ENCODE measurements around the gene NRL.

The NRL gene

GRCh38 chr14:24071144-24071697 lies 43.5 kb downstream of the NRL start, which contains the start of gene CPNE6:
TSS of gene CPNE6 (plus strand) at chr14:24071562. CDS start at chr14:24072937, 1,375 bp downstream.
- no peak within 1 kb of the TSS for H3K27ac Mint-ChIP-seq
- H3K4me1 Mint-ChIP-seq: peaks cover 13% of the 10 kb centered on the region
- no peak for DNase-seq (ENCODE audit: low spot score in 2 of 2)

GRCh38 chr14:24070285-24071143 lies 44.2 kb downstream of the NRL start:
- H3K27ac Mint-ChIP-seq: no peak overlapping the region
- H3K36me3 Mint-ChIP-seq: peaks cover 2% of the 10 kb centered on the region
- no peak for DNase-seq (ENCODE audit: low spot score in 2 of 2)
- no peaks in the 10 kb centered on the region for H3K9me3 Mint-ChIP-seq
- no peak for ATAC-seq (ENCODE audit: low read depth)
- peaks cover 7% of the 10 kb centered on the region for H3K4me1 Mint-ChIP-seq
- H3K4me3 Mint-ChIP-seq: no peak overlapping the region
- H3K27me3 Mint-ChIP-seq: peaks cover 4% of the 10 kb centered on the region

More at GRCh38 chr14:24071144-24071697, 43.5 kb downstream of the NRL start, which contains the start of gene CPNE6:
- H3K36me3 Mint-ChIP-seq: peaks cover 2% of the 10 kb centered on the region
- ATAC-seq (ENCODE audit: low read depth): no peak
- H3K9me3 Mint-ChIP-seq: no peaks in the 10 kb centered on the region
- H3K4me3 Mint-ChIP-seq: no peak within 1 kb of the TSS
- peaks cover 4% of the 10 kb centered on the region for H3K27me3 Mint-ChIP-seq

GRCh38 chr14:24069411-24069735 lies 45.4 kb downstream of the NRL start:
- Mint-ChIP-seq H3K9me3 (no peaks in the 10 kb centered on the region), H3K27ac (no peak overlapping the region), H3K27me3 (peaks cover 4% of the 10 kb centered on the region), H3K4me1 (peaks cover 2% of the 10 kb centered on the region), H3K4me3 (no peak overlapping the region), H3K36me3 (peaks cover 2% of the 10 kb centered on the region)
- ATAC-seq (ENCODE audit: low read depth) (no peak), DNase-seq (ENCODE audit: low spot score in 2 of 2) (no peak)

GRCh38 chr14:24068711-24069410 lies 45.9 kb downstream of the NRL start:
- Mint-ChIP-seq H3K27me3 (peaks cover 4% of the 10 kb centered on the region), H3K9me3 (no peaks in the 10 kb centered on the region), H3K36me3 (peaks cover 2% of the 10 kb centered on the region)

GRCh38 chr14:24067133-24068082 lies 47.3 kb downstream of the NRL start:
- DNase-seq (ENCODE audit: low spot score in 2 of 2) (no peak), ATAC-seq (ENCODE audit: low read depth) (no peak)
- peaks cover 2% of the 10 kb centered on the region for H3K4me1 Mint-ChIP-seq
- peaks cover 4% of the 10 kb centered on the region for H3K27me3 Mint-ChIP-seq
- peaks cover 2% of the 10 kb centered on the region for H3K36me3 Mint-ChIP-seq
- no peak overlapping the region for H3K4me3 Mint-ChIP-seq
- H3K27ac Mint-ChIP-seq: no peak overlapping the region
- no peaks in the 10 kb centered on the region for H3K9me3 Mint-ChIP-seq

More at GRCh38 chr14:24068711-24069410, 45.9 kb downstream of the NRL start:
- Mint-ChIP-seq H3K4me1 (peaks cover 2% of the 10 kb centered on the region), H3K27ac (no peak overlapping the region), H3K4me3 (no peak overlapping the region)
- DNase-seq (ENCODE audit: low spot score in 2 of 2) (no peak), ATAC-seq (ENCODE audit: low read depth) (no peak)

- no peak overlapping the region for H3K4me3 Mint-ChIP-seq
- DNase-seq (ENCODE audit: low spot score in 2 of 2) (no peak), ATAC-seq (ENCODE audit: low read depth) (no peak)
- no peak overlapping the region for H3K27ac Mint-ChIP-seq
- H3K9me3 Mint-ChIP-seq: no peaks in the 10 kb centered on the region
- peaks cover 2% of the 10 kb centered on the region for H3K36me3 Mint-ChIP-seq
- H3K4me1 Mint-ChIP-seq: peaks cover 2% of the 10 kb centered on the region
- peaks cover 4% of the 10 kb centered on the region for H3K27me3 Mint-ChIP-seq
Measured at GRCh38 chr14:24066496-24067132, 48.1 kb downstream of the NRL start.

- no peak for DNase-seq (ENCODE audit: low spot score in 2 of 2)
- H3K27ac Mint-ChIP-seq: no peak overlapping the region
Measured at GRCh38 chr14:24065408-24065807, 49.3 kb downstream of the NRL start.

GRCh38 chr14:24064856-24065255 lies 49.9 kb downstream of the NRL start:
- no peak for ATAC-seq (ENCODE audit: low read depth)
- no peaks in the 10 kb centered on the region for H3K9me3 Mint-ChIP-seq
- no peak for DNase-seq (ENCODE audit: low spot score in 2 of 2)
- H3K27ac Mint-ChIP-seq: no peak overlapping the region
- no peaks in the 10 kb centered on the region for H3K27me3 Mint-ChIP-seq
- H3K4me1 Mint-ChIP-seq: no peaks in the 10 kb centered on the region
- H3K4me3 Mint-ChIP-seq: no peak overlapping the region
- peaks cover 2% of the 10 kb centered on the region for H3K36me3 Mint-ChIP-seq

More at GRCh38 chr14:24065408-24065807, 49.3 kb downstream of the NRL start:
- no peak for ATAC-seq (ENCODE audit: low read depth)
- H3K9me3 Mint-ChIP-seq: no peaks in the 10 kb centered on the region
- H3K4me3 Mint-ChIP-seq: no peak overlapping the region
- peaks cover 2% of the 10 kb centered on the region for H3K36me3 Mint-ChIP-seq
- no peaks in the 10 kb centered on the region for H3K27me3 Mint-ChIP-seq
- H3K4me1 Mint-ChIP-seq: peaks cover 2% of the 10 kb centered on the region

- H3K36me3 Mint-ChIP-seq: peaks cover 2% of the 10 kb centered on the region
- no peaks in the 10 kb centered on the region for H3K4me1 Mint-ChIP-seq
- H3K4me3 Mint-ChIP-seq: no peak overlapping the region
- no peak for DNase-seq (ENCODE audit: low spot score in 2 of 2)
- H3K9me3 Mint-ChIP-seq: no peaks in the 10 kb centered on the region
- no peak overlapping the region for H3K27ac Mint-ChIP-seq
- no peak for ATAC-seq (ENCODE audit: low read depth)
- no peaks in the 10 kb centered on the region for H3K27me3 Mint-ChIP-seq
Measured at GRCh38 chr14:24064091-24064795, 50.5 kb downstream of the NRL start.

GRCh38 chr14:24063263-24063836 lies 51.4 kb downstream of the NRL start:
- Mint-ChIP-seq H3K4me1 (peaks cover 2% of the 10 kb centered on the region), H3K27me3 (no peaks in the 10 kb centered on the region), H3K4me3 (no peak overlapping the region), H3K9me3 (no peaks in the 10 kb centered on the region), H3K27ac (no peak overlapping the region), H3K36me3 (peaks cover 2% of the 10 kb centered on the region)
- no peak for DNase-seq (ENCODE audit: low spot score in 2 of 2)
- no peak for ATAC-seq (ENCODE audit: low read depth)

GRCh38 chr14:24062216-24062980 lies 52.4 kb downstream of the NRL start:
- Mint-ChIP-seq H3K4me3 (no peak overlapping the region), H3K27ac (no peak overlapping the region), H3K36me3 (peaks cover 2% of the 10 kb centered on the region), H3K4me1 (peaks cover 4% of the 10 kb centered on the region), H3K9me3 (no peaks in the 10 kb centered on the region), H3K27me3 (no peaks in the 10 kb centered on the region)
- no peak for ATAC-seq (ENCODE audit: low read depth)
- DNase-seq (ENCODE audit: low spot score in 2 of 2): no peak
